Liver (tissue), 9 donors: ENCODE measurements around the gene PLEKHF1. TPM values are rescaled to one million over a fixed set of nuclear protein-coding genes. Genes with fewer than 3 reads are reported as not detected.

Experiments
- DNase-seq: peaks from one replicate; pipeline ENCODE4 v3.0.0-alpha.2; 2017; ENCODE audit warnings: low spot score
- H3K27ac ChIP-seq, 2 donors: one replicate each; pipeline ENCODE4 v1.7.0; 2013; ENCODE audit warnings: inconsistent platforms in 2 of 2, low read length in 2 of 2, control low read depth in 1 of 2, low read depth in 1 of 2, mild to moderate bottlenecking in 1 of 2
- H3K27me3 ChIP-seq, 4 donors: one replicate each; pipeline versions ENCODE4 v1.6.1 to v1.7.0; 2013; ENCODE audit warnings: low read length in 3 of 4, inconsistent platforms in 1 of 4, mild to moderate bottlenecking in 1 of 4, moderate library complexity in 1 of 4; ENCODE audit not compliant: control insufficient read depth in 4 of 4, insufficient read depth in 4 of 4
- H3K36me3 ChIP-seq, 4 donors: one replicate each; pipeline versions ENCODE4 v1.6.1 to v1.7.0; 2013; ENCODE audit warnings: low read length in 3 of 4, mild to moderate bottlenecking in 3 of 4, low read depth in 1 of 4, moderate library complexity in 1 of 4; ENCODE audit not compliant: control insufficient read depth in 4 of 4, insufficient read depth in 3 of 4
- H3K4me1 ChIP-seq, 4 donors: one replicate each; pipeline versions ENCODE4 v1.6.1 to v1.7.0; 2013; ENCODE audit warnings: low read length in 3 of 4, mild to moderate bottlenecking in 3 of 4, moderate library complexity in 1 of 4; ENCODE audit not compliant: control insufficient read depth in 4 of 4, insufficient read depth in 4 of 4
- H3K4me3 ChIP-seq, 3 donors: one replicate each; pipeline versions ENCODE4 v1.6.1 to v1.7.0; 2013; ENCODE audit warnings: low read length in 3 of 3, control low read depth in 1 of 3, low read depth in 1 of 3, mild to moderate bottlenecking in 1 of 3
- H3K9ac ChIP-seq, 2 donors: one replicate each; pipeline ENCODE4 v1.7.0; 2013; ENCODE audit warnings: low read length in 2 of 2, mild to moderate bottlenecking in 2 of 2, moderate library complexity in 2 of 2, control low read depth in 1 of 2, low read depth in 1 of 2
- H3K9me3 ChIP-seq, 4 donors: one replicate each; pipeline versions ENCODE4 v1.6.1 to v1.7.0; 2013; ENCODE audit warnings: low read length in 3 of 4; ENCODE audit not compliant: control insufficient read depth in 4 of 4
- ATF3 ChIP-seq: IDR thresholded peaks from 2 replicates; pipeline ENCODE4 v1.6.1; 2016; ENCODE audit warnings: antibody characterized with exemption
- CTCF ChIP-seq: fragments of 150-350 bp; IDR thresholded peaks from 2 replicates; pipeline ENCODE4 v1.5.1; 2017; ENCODE audit warnings: improper control_type of control experiment, low read depth, low read length; ENCODE audit not compliant: missing input control
- EGR1 ChIP-seq, 2 donors: IDR thresholded peaks; 2 replicates each; pipeline ENCODE4 v1.6.1; 2016 to 2018; ENCODE audit warnings: antibody characterized with exemption in 2 of 2, low read depth in 2 of 2
- FOXA1 ChIP-seq: IDR thresholded peaks from 2 replicates; pipeline ENCODE4 v1.6.1; 2016; ENCODE audit warnings: antibody characterized with exemption
- FOXA2 ChIP-seq: IDR thresholded peaks from 2 replicates; pipeline ENCODE4 v1.6.1; 2016; ENCODE audit warnings: antibody characterized with exemption
- GABPA ChIP-seq, 2 donors: IDR thresholded peaks in 1 of 2; conservative IDR thresholded peaks in 1 of 2; 2 replicates each; pipeline ENCODE4 v1.6.1; 2016; ENCODE audit warnings: antibody characterized with exemption in 2 of 2, mild to moderate bottlenecking in 1 of 2, moderate library complexity in 1 of 2
- HNF4A ChIP-seq, 2 donors: conservative IDR thresholded peaks; 2 replicates each; pipeline ENCODE4 v1.6.1; 2016; ENCODE audit warnings: antibody characterized with exemption in 2 of 2, mild to moderate bottlenecking in 2 of 2
- JUND ChIP-seq, 2 donors: IDR thresholded peaks; 2 replicates each; pipeline ENCODE4 v1.6.1; 2016; ENCODE audit warnings: antibody characterized with exemption in 2 of 2
- MAX ChIP-seq: IDR thresholded peaks from 2 replicates; pipeline ENCODE4 v1.6.1; 2016; ENCODE audit warnings: antibody characterized with exemption
- NR2F2 ChIP-seq: IDR thresholded peaks from 2 replicates; pipeline ENCODE4 v1.6.1; 2016; ENCODE audit warnings: antibody characterized with exemption
- RAD21 ChIP-seq, 2 donors: IDR thresholded peaks; 2 replicates each; pipeline ENCODE4 v1.6.1; 2016; ENCODE audit warnings: antibody characterized with exemption in 2 of 2, mild to moderate bottlenecking in 2 of 2
- RXRA ChIP-seq, 2 donors: IDR thresholded peaks; 2 replicates each; pipeline ENCODE4 v1.6.1; 2017 to 2018; ENCODE audit warnings: antibody characterized with exemption in 2 of 2, mild to moderate bottlenecking in 1 of 2
- SP1 ChIP-seq: IDR thresholded peaks from 2 replicates; pipeline ENCODE4 v1.6.1; 2018; ENCODE audit warnings: antibody characterized with exemption, mild to moderate bottlenecking
- TAF1 ChIP-seq: conservative IDR thresholded peaks from 2 replicates; pipeline ENCODE4 v1.6.1; 2016; ENCODE audit warnings: antibody characterized with exemption, mild to moderate bottlenecking
- YY1 ChIP-seq: IDR thresholded peaks from 2 replicates; pipeline ENCODE4 v1.6.1; 2016; ENCODE audit warnings: antibody characterized with exemption, mild to moderate bottlenecking
- ZBTB33 ChIP-seq: IDR thresholded peaks from 2 replicates; pipeline ENCODE4 v1.6.1; 2016; ENCODE audit warnings: antibody characterized with exemption
- WGBS: extraction: QIAGEN DNeasy Blood & Tissue Kit; methylation state at CpG from one replicate; pipeline ENCODE4 v1.1.7; 2013; 5-methylcytosine and 5-hydroxymethylcytosine counted together
- polyA plus RNA-seq, 2 donors: library from polyadenylated mRNA; stranded (reverse) in 1 of 2; unstranded in 1 of 2; fragments of 200-250 nt in 1 of 2; fragments of >200 nt in 1 of 2; fragmentation: Nextera tagmentation in 1 of 2; extraction: Ambion mirVana in 1 of 2; gene quantifications; one replicate each; pipeline versions ENCODE4 v1.2.1 to v1.2.3, GENCODE V29; 2013 to 2015
- total RNA-seq, 2 donors: library from RNA; depleted of rRNA; stranded (reverse); fragments of >200 nt; gene quantifications; one replicate each; pipeline ENCODE4 v1.2.3, GENCODE V29; 2014
- donor health status: healthy.
- donor health status: healthy.
- donor health status: healthy.
- donor health status: healthy.
- donor health status: healthy.

Gene PLEKHF1
- total and polyA plus RNA-seq, 4 donors = 2.9 to 15.1 (median 8.9) TPM

GRCh38 chr19:29650772-29651387 is 14.4 kb upstream of the PLEKHF1 start:
- no peak for TF ChIP-seq CTCF
- TF ChIP-seq FOXA2 = no peak
- TF ChIP-seq SP1 = no peak
- TF ChIP-seq FOXA1 = no peak
- no peak for TF ChIP-seq ZBTB33
- no peak for TF ChIP-seq GABPA (IDR thresholded peaks at IDR 0.05 in 1 of 2, conservative IDR thresholded peaks at IDR 0.05 in 1 of 2)
- TF ChIP-seq RAD21 (IDR thresholded peaks at IDR 0.05) = no peak
- no peak for TF ChIP-seq RXRA (IDR thresholded peaks at IDR 0.05)
- no peak for TF ChIP-seq JUND (IDR thresholded peaks at IDR 0.05)
- no peak for TF ChIP-seq HNF4A (conservative IDR thresholded peaks at IDR 0.05)
- DNase-seq = no peak
- Histone ChIP-seq H3K36me3 (no peaks in the 10 kb centered on the region), H3K9ac (no peak overlapping the region), H3K9me3 (peaks cover 0 to 5% (median 0%) of the 10 kb centered on the region in 4 donors), H3K4me3 (no peak overlapping the region), H3K4me1 (peaks cover 0 to 4% (median 1%) of the 10 kb centered on the region in 4 donors), H3K27me3 (no peaks in the 10 kb centered on the region), H3K27ac (no peak overlapping the region)
- WGBS = 71% methylated on average over 7 of the region's 7 CpGs

GRCh38 chr19:29651622-29652394 is 13.5 kb upstream of the PLEKHF1 start:
- H3K9me3 ChIP-seq = peaks cover 0 to 5% (median 0%) of the 10 kb centered on the region in 4 donors
- no peak overlapping the region for H3K4me3 ChIP-seq
- H3K27ac ChIP-seq = no peak overlapping the region
- no peak for TF ChIP-seq TAF1
- TF ChIP-seq EGR1 (IDR thresholded peaks at IDR 0.05; ENCODE audit: low read depth in 2 of 2) = no peak
- TF ChIP-seq CTCF = no peak
- no peak for TF ChIP-seq RXRA (IDR thresholded peaks at IDR 0.05)
- TF ChIP-seq ZBTB33 = no peak
- no peak for TF ChIP-seq MAX
- no peak for TF ChIP-seq YY1
- no peak for TF ChIP-seq JUND (IDR thresholded peaks at IDR 0.05)
- TF ChIP-seq NR2F2 = no peak
- TF ChIP-seq GABPA (IDR thresholded peaks at IDR 0.05 in 1 of 2, conservative IDR thresholded peaks at IDR 0.05 in 1 of 2) = no peak
- no peak for TF ChIP-seq FOXA1
- TF ChIP-seq ATF3 = no peak
- 82% methylated on average over 7 of the region's 7 CpGs for WGBS
- H3K9ac ChIP-seq = no peak overlapping the region
- H3K4me1 ChIP-seq = no peaks in the 10 kb centered on the region
- no peak for DNase-seq
- no peaks in the 10 kb centered on the region for H3K27me3 ChIP-seq
- no peaks in the 10 kb centered on the region for H3K36me3 ChIP-seq
